Activated CD4-positive, alpha-beta T cell treated with anti-CD3 and anti-CD28 coated beads for 48 hours (primary cell): ENCODE measurements around the gene YOD1.

Experiments used
- DNase-seq: peaks from one replicate; pipeline ENCODE4 v3.0.0-alpha.2; 2020

Gene YOD1

GRCh38 chr1:207051191-207051943 is at the start of gene YOD1:
Gene YOD1 (minus strand): TSS chr1:207051208. CDS start chr1:207051030, 178 bp downstream.
- peak; percentile 21 for DNase-seq

GRCh38 chr1:207097871-207098324 is 46.9 kb upstream of the YOD1 start:
- DNase-seq: peak; percentile 51

GRCh38 chr1:207093944-207094343 is 42.9 kb upstream of the YOD1 start:
- DNase-seq: no peak

GRCh38 chr1:207091200-207091908 is 40.3 kb upstream of the YOD1 start:
- DNase-seq: no peak

GRCh38 chr1:207089627-207090355 is 38.8 kb upstream of the YOD1 start:
- no peak for DNase-seq

- DNase-seq: no peak
These were observed 38.0 kb upstream of the YOD1 start, which contains the start of gene C4BPB for GRCh38 chr1:207088701-207089626. Gene C4BPB (plus strand): TSS chr1:207088860. CDS start chr1:207089532, 672 bp downstream.

- DNase-seq: no peak
These were observed 37.2 kb upstream of the YOD1 start for GRCh38 chr1:207088161-207088560.

GRCh38 chr1:207085887-207086286 is 34.9 kb upstream of the YOD1 start:
- DNase-seq: no peak

- DNase-seq: peak; percentile 69
These were observed 33.7 kb upstream of the YOD1 start for GRCh38 chr1:207084701-207085180.

- DNase-seq: no peak
These were observed 33.2 kb upstream of the YOD1 start for GRCh38 chr1:207084232-207084631.

- DNase-seq: no peak
These were observed 30.8 kb upstream of the YOD1 start for GRCh38 chr1:207081806-207082205.

- no peak for DNase-seq
These were observed 30.1 kb upstream of the YOD1 start for GRCh38 chr1:207081088-207081487.

GRCh38 chr1:207079706-207080241 is 28.8 kb upstream of the YOD1 start:
- DNase-seq: no peak

GRCh38 chr1:207078578-207079132 is 27.6 kb upstream of the YOD1 start:
- no peak for DNase-seq

GRCh38 chr1:207077470-207078377 is 26.7 kb upstream of the YOD1 start:
- peak; percentile 70 for DNase-seq

GRCh38 chr1:207077012-207077411 is 26.0 kb upstream of the YOD1 start:
- DNase-seq: no peak

- no peak for DNase-seq
These were observed 25.4 kb upstream of the YOD1 start for GRCh38 chr1:207076181-207076955.

GRCh38 chr1:207073906-207074820 is 23.2 kb upstream of the YOD1 start:
- no peak for DNase-seq
